GM19372 (cell line): Measurements from ENCODE around the gene SLIT3.

Experiments used
- ATAC-seq: cut with Tn5 transposase; IDR thresholded peaks from one replicate; pipeline ENCODE4 v1.9.1; 2021; ENCODE audit warnings: mild to moderate bottlenecking, low read depth, moderate library complexity; ENCODE audit not compliant: unreplicated experiment

SLIT3 gene

DNA sequence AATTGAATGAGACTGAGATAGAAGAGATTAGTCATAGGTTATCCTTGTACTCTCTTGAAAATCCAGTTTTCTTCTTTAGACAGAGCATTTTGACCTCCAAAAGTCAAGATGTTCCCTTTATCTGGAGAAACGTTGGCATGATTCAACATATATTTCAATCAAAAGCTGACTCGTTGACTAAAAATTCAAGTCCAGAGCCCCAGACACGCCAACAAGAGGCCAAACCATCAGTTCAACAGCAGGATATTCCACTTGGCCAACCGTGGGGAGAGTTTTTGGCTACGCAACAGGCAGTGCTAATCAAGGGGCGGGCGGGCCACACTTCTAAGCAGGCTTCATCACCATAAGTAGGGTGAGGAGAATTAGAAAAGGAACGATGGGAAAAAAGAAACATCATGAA lies 119.1 kb downstream of the SLIT3 start:
- no peak for ATAC-seq

DNA sequence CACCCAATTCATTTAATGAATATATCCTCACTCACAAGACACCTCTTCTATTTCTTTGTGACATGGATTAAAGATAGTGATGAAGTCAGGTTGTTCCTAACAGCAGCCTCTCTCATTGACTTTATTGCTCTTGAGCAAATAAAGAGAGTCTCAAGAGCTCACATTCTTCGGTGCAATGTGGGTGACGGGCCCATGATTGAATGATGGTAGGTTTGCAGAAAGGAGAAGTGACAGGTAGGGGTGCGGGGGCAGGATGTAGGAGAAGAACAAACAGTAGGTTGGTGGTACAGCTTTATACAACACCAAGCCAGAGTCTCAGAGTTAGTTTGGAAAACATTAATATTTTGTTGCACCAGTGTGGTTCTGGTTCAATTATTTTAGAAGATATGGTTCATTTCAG lies 122.2 kb downstream of the SLIT3 start:
- no peak for ATAC-seq

DNA sequence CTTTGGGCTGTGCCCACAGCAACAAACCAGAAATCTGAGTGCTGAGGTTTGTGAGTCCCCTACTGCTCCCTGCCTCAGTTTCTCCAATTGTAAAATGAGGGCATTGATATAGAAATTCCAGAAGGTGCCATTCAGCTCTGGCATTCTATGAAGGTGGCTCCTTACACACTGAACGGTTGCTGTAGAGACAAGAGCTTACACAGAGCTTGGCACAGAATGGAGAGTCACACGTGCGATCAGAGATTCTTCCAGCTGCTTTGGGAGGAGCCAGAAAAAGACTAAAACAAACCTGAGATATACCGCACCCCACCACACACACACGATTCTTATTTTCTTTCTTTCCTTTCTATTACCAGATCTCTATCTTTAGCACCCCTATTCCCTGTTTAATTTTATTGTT lies 122.7 kb downstream of the SLIT3 start:
- ATAC-seq, result no peak

DNA sequence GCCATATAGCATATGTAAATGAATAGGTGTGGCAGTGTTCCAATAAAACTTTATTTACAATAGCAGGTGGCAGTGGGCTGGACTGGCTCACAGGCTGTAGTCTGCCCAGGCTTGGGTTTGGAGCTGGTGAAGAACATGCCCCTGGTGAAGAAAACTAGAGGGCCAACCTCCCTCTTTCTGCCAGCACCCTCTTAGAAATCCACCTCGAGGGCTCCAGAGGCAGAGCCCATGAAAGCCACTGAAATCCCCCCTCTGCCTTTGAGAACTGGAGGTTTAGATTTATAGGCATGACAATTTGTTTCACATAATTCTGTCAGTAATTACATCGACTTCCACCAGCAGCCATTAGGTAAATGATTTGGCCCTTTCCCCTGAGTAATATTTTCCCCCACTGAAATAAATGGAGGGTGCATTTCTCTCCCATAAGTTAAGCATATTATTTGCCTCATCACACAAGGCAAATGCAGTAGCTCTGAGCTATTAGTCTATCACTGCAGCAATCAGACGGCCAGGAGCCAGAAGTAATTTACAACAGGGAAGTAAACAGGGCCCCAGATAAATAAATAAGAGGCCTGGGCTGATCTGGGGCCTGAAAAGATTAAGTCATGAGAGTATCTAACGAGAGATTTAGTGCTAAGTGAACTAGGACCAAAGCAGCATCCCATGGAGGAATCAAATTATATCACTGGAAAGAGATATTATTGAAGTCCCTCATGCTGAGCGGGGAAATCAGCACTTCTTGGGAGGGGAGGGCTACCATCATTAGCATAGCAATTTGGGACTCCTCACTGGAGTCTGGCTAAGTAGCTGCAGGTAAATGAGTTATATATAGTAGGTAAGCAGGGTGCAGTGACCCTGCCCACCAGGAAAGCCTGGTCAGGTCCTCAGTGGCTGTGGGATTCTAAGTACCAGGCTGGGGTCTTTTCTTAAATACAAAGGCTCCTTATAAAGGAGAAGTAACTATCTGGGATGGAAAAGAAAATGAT lies 123.9 kb downstream of the SLIT3 start:
- ATAC-seq, result no peak

DNA sequence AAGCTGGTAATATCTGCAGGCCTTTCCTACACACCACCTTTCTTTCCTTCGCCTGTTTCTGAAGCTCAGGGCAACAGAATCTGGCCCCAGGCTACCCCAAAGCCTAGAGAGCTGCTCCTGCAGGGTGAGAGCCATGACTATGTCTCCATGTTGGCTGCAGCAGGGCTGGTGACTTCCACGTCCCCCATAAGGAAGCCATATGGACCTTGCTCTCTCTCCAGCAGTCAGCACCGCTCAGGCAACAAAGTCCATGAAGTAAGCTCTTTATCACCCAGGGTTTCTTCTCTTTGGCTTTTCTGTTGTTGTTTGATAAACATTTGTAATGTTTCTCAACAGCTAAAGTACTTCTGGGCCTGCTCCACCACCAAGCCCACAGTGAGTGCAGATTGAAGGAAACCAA lies 125.2 kb downstream of the SLIT3 start:
- no peak for ATAC-seq

DNA sequence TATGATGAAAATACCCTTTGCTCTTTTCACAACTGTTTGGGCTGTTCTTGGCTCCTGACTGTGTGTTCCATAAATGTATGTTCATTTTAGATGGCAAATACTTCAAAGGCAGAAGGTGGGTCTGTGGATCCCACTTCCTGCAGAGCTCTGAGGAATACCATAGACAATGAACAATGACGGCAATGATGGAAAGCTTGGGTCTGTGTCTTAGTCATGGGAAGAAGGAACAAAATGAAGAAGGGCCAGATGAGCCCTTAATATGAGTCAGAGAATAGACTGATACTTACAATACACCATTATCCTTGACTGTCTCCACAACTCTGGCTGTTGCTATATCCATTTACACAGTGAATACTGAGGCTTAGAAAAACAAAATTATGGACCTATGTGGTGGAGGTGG lies 126.0 kb downstream of the SLIT3 start:
- ATAC-seq, result no peak

DNA sequence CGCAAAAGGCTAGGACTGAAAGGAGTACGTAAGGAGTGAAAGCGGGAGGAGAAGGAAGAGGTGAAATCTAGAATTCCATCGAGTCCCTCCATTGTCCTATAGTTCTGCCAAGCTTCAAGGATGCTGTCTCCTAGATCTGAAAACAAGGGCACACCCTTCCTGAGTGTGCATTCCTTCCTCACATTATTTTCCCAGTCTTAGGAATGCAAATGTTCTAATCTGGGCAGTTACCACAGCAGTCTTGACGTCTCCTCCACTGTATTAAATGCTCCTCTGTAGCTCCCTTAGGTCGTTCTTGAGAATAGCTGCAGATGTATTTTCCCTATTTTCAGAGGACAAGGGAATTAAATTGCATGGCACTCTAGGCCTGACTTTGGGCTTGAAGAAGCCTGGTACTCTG lies 127.6 kb downstream of the SLIT3 start:
- ATAC-seq, result no peak

DNA sequence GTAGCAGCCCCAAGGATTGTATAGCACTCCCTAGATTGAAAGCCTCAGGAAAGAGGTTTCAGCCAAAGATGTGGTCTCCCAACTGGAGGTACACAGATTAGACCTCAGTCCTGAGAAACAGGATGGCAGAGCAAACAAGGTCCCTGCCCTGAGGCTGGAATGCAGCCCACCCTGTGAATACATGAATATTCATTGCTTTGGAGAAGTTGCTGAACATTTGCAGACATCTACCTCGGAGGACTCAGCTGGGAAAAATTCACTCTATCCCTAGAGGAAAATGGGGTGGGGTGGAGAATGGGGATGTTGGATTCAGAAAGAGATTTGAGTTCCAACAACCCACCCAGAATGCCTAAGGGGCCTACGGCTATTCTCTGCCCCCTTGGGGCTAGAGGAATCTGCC lies 129.4 kb downstream of the SLIT3 start:
- ATAC-seq, result no peak

DNA sequence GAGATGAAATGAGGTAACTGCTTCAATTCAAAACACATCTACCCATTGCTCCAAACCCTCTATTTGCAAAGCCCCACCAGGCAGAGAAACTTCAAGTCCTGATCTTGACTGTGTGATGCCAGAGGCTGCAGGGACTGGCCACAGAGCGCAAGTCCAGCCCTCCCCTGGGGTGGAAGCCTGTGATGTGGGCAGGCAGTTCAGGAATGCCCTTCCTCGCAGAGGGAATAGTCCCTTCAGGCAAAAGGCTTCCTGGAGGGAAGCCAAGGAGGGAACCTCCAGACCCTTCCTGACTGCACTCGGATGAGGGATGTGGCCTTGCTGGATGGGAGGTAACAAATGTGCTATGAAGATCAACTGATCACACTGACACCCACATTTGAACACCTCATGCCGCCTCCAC lies 131.2 kb downstream of the SLIT3 start:
- ATAC-seq, result no peak

DNA sequence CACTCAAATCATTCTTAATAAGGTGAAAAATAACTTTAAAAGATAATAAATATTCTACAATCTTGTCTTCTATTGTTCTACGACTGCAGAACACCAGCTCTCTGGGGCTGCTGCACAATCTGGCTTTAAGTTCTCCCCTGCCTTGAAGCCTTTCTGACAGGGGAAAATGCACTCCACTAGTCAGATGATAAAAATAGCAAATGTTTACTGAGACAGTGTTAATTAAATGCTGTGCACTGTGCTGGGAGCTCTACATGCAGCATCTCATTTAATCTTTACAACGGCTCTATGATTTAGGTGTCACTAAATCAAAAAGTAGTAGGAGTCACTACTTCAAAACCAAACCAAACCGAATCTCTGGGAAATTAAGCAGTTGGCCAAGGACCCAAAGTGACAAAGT lies 132.7 kb downstream of the SLIT3 start:
- ATAC-seq, result no peak

DNA sequence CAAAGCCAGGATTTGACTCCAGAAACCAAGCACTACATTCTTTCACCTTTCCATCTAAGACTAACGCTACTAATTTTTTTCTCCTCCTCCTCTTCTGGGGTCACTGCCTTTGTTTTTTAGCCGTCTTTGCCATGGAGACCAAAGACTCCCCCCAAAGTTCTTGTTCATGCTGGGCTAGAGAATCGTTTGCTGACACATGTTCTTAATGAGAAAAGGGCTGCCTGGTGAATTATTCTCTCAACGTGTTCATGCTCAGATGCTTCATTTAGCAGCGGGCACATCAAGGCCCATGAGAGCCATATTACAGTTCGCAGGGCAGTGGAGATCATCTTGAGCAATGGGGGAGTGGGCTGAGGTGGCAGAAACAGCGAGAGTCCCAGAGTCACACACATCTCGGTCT lies 134.9 kb downstream of the SLIT3 start:
- ATAC-seq, result no peak

DNA sequence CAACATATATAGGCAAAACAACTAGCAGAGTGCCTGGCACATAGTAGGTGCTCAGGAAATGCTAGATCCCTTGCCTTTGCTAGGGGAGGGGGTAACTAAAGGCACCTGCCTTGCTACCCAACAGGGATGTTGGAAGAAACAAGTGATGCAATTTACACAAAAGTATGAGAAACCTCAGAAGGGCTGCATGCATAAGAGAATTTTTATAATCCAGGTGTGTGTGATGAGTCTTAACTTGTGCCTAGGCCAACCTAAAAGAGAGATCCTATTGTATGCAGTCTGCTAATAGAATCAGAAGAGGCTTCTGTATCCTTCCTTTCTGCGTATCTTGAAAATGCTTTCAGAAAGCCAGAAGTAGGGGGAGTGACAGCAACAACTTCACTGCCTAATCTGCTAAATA lies 135.9 kb downstream of the SLIT3 start:
- no peak for ATAC-seq

DNA sequence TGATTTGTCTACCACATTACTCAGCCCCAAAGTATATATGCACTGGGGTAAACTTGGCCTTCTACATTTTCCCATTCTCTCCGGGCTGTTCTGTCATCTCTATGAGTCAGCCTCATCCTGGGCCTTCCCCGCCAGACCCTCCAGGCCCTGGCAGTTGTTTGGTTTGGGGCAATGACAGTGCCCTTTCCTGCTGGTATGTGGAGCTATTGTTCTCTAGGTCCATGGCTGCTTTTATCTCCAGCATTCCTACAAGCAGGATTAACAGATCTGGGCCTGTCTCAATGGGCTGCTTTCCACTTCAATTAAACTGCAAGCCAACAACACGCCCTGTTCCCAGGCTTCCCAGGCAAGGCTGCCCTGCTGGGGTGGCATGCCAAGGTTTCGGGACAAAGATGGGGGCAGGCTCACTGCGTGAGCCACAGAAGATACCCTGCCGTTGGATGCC lies 136.4 kb downstream of the SLIT3 start:
- no peak for ATAC-seq

DNA sequence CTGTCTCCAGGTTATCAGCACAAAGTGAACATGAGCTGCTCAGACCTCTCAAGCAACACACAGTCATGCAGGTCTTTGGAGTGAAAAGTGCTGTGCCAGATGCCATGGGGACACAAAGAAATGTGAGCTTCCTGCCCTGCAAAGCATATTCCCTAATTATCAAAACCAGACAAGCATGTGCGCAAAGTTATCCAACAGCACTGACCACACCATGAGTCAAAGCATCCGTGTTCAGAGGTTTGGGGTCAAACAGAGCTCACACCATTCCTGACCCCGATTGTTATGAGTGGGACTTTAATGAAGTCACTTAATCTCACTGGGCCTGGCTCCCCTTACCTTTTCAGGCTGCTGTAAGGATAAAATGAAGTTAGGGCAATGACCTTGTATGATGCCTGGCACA lies 138.5 kb downstream of the SLIT3 start:
- no peak for ATAC-seq

DNA sequence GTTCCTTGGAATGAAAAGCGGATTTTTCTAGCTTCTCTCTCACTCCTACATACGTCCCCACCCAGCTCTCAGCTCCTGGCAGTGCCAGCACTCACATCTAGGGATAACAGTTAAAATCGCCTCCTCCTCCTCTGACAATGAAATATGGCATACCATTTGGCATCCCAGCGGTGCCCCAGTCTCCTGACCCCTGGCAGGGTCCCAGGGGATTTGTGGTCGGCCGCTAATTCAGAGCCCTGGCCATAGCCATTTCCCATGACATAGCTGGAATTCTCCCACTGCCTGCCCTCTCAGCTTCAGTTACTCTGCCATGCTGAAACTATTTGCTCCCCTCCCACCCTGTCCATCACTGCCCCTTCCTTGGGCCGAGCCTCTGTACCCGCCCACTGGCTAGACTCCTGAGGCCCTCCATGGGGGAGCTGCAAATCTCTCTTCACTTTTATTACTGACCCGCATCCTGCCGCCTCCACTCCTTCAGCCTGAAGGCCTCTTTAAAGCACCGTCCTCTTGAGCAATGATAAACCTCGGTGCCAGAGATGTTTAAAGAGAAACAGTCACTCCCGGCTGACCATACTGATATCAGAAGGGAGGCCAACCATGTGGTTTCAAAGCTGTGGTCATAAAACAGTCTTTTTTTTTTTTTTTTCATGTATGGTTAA lies 139.8 kb downstream of the SLIT3 start:
- ATAC-seq, result no peak

DNA sequence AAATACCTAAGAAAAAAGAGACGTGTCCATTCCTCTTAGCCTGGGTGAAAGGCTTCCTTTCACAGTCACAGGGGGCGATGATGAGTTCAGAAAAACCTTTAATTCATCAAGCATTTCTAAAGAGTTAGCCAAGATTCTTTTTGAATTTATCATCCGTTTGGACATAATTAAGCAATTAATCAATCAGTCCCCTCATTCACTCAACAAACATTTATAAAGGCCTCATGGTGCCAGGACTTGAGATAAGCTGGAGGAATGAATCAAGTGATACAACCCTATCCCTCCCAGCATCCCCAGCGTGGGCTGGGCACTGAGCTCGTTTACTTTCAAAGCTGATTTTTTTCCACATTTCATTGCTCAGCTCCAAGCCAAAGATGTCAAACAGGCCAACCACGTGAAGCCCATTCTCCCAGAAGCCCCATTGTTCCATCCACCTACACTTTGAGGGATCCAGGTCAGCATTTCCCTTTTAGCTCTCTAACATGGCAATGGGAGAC lies 140.5 kb downstream of the SLIT3 start:
- no peak for ATAC-seq

DNA sequence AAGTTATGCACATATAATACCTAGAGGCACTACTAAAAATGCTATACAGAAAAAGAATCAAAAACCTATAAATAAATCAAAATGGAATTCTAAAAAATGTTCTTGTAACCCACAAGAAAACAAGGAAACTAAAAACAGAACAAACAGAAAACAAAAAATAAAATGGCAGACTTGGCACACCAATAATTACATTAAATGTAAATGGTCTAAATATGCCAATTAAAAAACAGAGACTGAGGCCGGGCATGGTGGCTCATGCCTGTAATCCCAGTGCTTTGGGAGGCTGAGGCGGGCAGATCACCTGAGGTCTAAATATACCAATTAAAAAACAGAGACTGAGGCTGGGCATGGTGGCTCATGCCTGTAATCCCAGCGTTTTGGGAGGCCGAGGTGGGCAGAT lies 142.2 kb downstream of the SLIT3 start:
- no peak for ATAC-seq

DNA sequence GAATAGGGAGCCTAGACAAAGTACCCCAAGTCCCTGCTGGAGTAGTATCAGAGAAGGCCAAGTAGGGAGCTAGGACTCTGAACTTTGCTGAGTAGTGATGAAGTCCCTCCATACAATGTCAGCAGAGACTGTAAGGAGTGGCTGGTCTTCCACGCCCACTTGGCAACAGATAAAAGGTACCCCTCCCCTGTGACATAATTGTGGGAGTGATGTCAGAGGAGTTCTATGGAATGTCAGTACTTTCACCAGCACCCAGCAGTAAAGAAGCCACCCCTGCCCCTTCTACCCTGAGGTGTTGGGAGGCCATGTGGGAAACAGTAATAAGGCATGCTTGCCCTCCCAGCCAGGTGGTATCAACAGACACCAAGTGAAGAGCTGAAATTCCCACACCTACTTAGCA lies 143.9 kb downstream of the SLIT3 start:
- no peak for ATAC-seq

DNA sequence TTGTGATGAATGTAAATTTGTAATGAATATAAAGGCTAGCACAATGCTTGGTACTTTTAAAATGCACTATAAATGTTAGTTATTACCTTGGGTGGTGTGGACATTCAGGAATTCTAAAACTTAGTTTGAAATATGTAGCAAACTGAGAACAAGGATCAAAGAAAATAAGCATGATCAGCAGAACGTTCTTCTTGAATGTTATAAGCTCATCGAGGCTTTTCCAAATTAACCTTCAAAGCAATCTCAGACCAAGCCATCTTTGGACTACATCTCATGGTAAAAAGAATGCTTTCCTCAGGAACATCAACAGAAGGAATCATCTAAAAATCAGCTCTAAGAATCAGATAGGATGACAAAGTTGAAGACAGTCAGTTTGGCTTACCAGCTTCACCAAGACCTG lies 146.3 kb downstream of the SLIT3 start:
- ATAC-seq, result no peak

DNA sequence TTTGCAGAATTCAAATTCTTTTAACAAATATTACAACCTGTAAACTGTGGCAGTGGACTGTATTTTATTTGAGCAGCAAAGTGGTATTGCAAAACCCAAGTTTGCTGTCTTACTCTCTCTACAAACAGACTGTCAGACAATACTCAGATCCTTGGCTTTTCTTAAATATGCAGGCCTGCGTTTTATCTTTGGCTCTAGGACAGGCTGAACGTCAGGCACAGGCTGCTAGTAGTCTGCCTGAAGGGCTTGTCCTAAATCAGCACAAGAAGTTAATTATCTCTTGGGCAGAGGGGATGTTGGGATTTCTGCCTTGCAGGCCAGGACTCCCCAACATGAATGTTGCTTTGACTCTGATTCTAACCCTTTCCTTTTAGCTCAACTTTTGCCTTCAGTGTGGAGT lies 147.5 kb downstream of the SLIT3 start:
- ATAC-seq, result no peak

DNA sequence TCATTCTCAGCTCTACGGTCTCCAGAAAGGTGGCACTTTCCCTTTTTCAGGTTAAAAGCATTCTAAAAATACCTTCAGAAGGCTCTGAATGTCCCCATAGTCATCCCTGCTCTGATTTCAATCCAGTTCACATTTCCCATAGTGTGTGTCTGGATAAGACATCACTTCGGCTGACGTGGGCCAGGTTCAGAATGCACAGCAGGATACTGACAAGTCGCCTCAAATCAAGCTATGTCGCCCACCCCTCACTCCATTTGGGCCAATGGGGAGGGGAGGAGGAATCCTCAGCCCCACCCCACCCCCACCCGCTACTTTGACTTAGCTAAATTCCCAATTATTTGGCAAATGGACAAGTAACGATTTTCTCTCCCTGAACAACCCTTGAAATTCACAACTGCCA lies 148.0 kb downstream of the SLIT3 start:
- ATAC-seq, result no peak

DNA sequence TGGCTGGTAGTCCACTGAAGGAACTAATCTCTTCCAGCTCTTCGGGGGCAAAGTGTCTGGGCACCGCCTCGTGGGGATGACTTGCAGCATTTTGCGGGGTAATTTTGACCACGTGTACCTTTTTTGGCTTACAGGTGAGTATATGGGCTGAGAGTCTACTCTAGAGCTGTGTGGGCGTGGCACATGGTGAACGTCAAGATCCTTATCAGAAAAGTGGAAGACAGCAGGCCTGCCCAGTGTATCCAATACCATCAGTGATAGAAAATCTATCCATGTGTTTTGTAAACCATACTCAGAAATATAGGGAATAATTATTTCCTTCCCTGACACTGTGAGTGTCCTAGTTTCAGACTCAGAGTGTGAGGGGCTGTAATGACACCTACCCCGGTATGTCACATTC lies 148.5 kb downstream of the SLIT3 start:
- no peak for ATAC-seq
